Stomach (tissue), 9 donors: Measurements from ENCODE around the gene CREM. TPM values are rescaled to one million over a fixed set of nuclear protein-coding genes. Genes with fewer than 3 reads are reported as not detected.

Experiments
- DNase-seq, 2 donors: peaks; one replicate each; pipeline versions ENCODE4 v3.0.0 to v3.0.0-alpha.2; 2013 to 2019
- H3K27ac ChIP-seq, 5 donors: fragments of 200-600 bp in 4 of 5; sonication (generic) in 4 of 5; one replicate each; pipeline ENCODE4 v1.5.1; 2013 to 2019; ENCODE audit warnings: mild to moderate bottlenecking in 1 of 5, moderate library complexity in 1 of 5
- H3K27me3 ChIP-seq, 3 donors: fragments of 200-600 bp; sonication (generic); one replicate each; pipeline ENCODE4 v1.5.1; 2017 to 2019; ENCODE audit warnings: mixed run types in 1 of 3
- H3K36me3 ChIP-seq, 4 donors: fragments of 200-600 bp; sonication (generic); 1 replicate in 3 of 4; 2 replicates in 1 of 4; pipeline ENCODE4 v1.5.1; 2016 to 2019
- H3K4me1 ChIP-seq, 4 donors: fragments of 200-600 bp; sonication (generic); one replicate each; pipeline ENCODE4 v1.5.1; 2016 to 2019
- H3K4me3 ChIP-seq, 4 donors: fragments of 200-600 bp; sonication (generic) in 3 of 4; one replicate each; pipeline ENCODE4 v1.5.1; 2016 to 2019; ENCODE audit warnings: mild to moderate bottlenecking in 1 of 4
- H3K9me3 ChIP-seq, 4 donors: fragments of 200-600 bp; sonication (generic); one replicate each; pipeline ENCODE4 v1.5.1; 2016 to 2019
- EP300 ChIP-seq: sonication (generic); formaldehyde crosslinking; IDR thresholded peaks from one replicate; pipeline ENCODE4 v1.6.1; 2017; ENCODE audit warnings: antibody characterized with exemption
- POLR2A ChIP-seq, 4 donors: fragments of 450-650 bp; IDR thresholded peaks; one replicate each; pipeline ENCODE4 v1.6.1; 2016; ENCODE audit warnings: antibody characterized with exemption in 4 of 4, control low read depth in 2 of 4, mild to moderate bottlenecking in 1 of 4, moderate library complexity in 1 of 4
- POLR2AphosphoS5 ChIP-seq, 3 donors: sonication (generic); formaldehyde crosslinking; IDR thresholded peaks; one replicate each; pipeline ENCODE4 v1.6.1; 2016; ENCODE audit warnings: antibody characterized with exemption in 3 of 3
- WGBS, 5 donors: extraction: QIAGEN DNeasy Blood & Tissue Kit in 3 of 5; methylation state at CpG; one replicate each; pipeline versions ENCODE4 v1.1.5 to v1.1.7; 2013 to 2018; 5-methylcytosine and 5-hydroxymethylcytosine counted together
- intact Hi-C: fragments of 100-400 bp; cut with DNase I; formaldehyde crosslinking; loops from one replicate; pipeline ENCODE4 v1.15.1; 2023; ENCODE audit warnings: low total_unique reads
- polyA plus RNA-seq, 3 donors: library from polyadenylated mRNA; stranded (reverse); fragments of 200-250 nt; gene quantifications; one replicate each; pipeline ENCODE4 v1.2.3, GENCODE V29; 2013
- total RNA-seq, 5 donors: library from RNA; depleted of rRNA; stranded (reverse); fragments of >200 nt; gene quantifications; one replicate each; pipeline versions ENCODE4 v1.1.0 to v1.2.3, GENCODE V29; 2014 to 2016
- TF ChIP-seq, protein P1 (sequence below), 7 experiments: fragments of 450-650 bp in 4 of 7; fragments of 200-600 bp in 3 of 7; sonication (generic) in 3 of 7; IDR thresholded peaks; one replicate each; pipeline ENCODE4 v1.5.1; 2016 to 2019; ENCODE audit warnings: antibody characterized with exemption in 7 of 7, control low read depth in 2 of 7, mild to moderate bottlenecking in 1 of 7
- donor health status: healthy with polysubstance abuse.
- donor health status: Bipolar disorder and iron deficiency.
- donor health status: healthy.

The CREM gene
- total and polyA plus RNA-seq, 8 donors, result 9.6 to 67.8 (median 32.7) TPM

DNA sequence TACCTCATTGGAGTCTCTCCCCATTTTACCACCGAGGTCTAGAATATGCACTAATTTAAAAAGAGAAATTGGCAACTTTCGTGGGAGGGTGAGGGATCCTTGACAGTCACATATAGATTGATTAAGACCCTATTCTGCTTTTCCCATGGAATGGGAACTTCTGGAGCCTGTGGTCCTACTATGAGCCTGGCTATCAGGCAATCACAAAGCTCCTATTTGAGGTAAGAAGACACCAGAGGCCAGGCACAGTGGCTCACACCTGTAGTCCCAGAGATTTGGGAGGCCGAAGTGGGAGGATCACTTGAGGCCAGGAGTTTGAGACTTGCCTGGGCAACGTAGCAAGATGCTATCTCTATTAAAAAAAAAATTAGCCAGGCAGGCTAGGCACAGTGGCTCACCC, 105.0 kb downstream of the CREM start:
- Histone ChIP-seq H3K27me3 (no peaks in the 10 kb centered on the region), H3K27ac (no peak overlapping the region), H3K4me3 (no peak overlapping the region), H3K9me3 (no peaks in the 10 kb centered on the region), H3K36me3 (no peaks in the 10 kb centered on the region), H3K4me1 (no peaks in the 10 kb centered on the region)
- WGBS, 5 donors, result 88 to 99% (median 93%) methylated on average over 4 of the region's 4 CpGs
- DNase-seq, result no peak
- no peak for TF ChIP-seq EP300
- TF ChIP-seq POLR2A (IDR thresholded peaks at IDR 0.05), result no peak
- TF ChIP-seq POLR2AphosphoS5 (IDR thresholded peaks at IDR 0.05), result no peak
- TF ChIP-seq, protein P1, sequence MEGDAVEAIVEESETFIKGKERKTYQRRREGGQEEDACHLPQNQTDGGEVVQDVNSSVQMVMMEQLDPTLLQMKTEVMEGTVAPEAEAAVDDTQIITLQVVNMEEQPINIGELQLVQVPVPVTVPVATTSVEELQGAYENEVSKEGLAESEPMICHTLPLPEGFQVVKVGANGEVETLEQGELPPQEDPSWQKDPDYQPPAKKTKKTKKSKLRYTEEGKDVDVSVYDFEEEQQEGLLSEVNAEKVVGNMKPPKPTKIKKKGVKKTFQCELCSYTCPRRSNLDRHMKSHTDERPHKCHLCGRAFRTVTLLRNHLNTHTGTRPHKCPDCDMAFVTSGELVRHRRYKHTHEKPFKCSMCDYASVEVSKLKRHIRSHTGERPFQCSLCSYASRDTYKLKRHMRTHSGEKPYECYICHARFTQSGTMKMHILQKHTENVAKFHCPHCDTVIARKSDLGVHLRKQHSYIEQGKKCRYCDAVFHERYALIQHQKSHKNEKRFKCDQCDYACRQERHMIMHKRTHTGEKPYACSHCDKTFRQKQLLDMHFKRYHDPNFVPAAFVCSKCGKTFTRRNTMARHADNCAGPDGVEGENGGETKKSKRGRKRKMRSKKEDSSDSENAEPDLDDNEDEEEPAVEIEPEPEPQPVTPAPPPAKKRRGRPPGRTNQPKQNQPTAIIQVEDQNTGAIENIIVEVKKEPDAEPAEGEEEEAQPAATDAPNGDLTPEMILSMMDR (IDR thresholded peaks at IDR 0.05), result no peak
- intact Hi-C loops, result no loop called here

DNA sequence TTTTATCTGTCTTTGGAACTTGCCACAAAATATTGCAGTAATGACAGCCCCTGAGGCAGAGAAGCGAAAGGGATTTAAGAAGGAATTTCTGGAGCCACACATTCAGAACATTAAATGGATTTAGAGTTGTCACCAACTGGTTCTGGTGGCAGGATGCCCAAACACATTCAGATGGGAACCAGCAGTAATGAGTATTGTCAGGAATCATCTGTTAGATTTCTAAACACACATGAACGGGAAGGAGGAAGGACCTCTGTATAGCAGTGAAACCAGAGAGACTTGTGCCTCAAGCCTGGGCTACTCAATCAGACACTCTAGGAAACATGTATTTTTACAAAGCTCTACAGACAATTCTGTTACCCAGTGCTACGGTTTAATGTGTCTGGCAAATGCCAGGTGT, 105.9 kb downstream of the CREM start:
- Histone ChIP-seq H3K4me3 (no peak overlapping the region), H3K4me1 (no peaks in the 10 kb centered on the region), H3K27me3 (no peaks in the 10 kb centered on the region), H3K27ac (no peak overlapping the region), H3K9me3 (no peaks in the 10 kb centered on the region), H3K36me3 (no peaks in the 10 kb centered on the region)
- no peak for TF ChIP-seq POLR2A (IDR thresholded peaks at IDR 0.05)
- TF ChIP-seq POLR2AphosphoS5 (IDR thresholded peaks at IDR 0.05), result no peak
- TF ChIP-seq EP300, result no peak
- TF ChIP-seq, protein P1 (IDR thresholded peaks at IDR 0.05), result no peak
- DNase-seq, result no peak
- WGBS, 5 donors, result 52 to 69% (median 68%) methylated on average over 3 of the region's 3 CpGs
- intact Hi-C loops, result no loop called here

- DNase-seq, result no peak
- intact Hi-C loops, result no loop called here
- no peaks in the 10 kb centered on the region for H3K36me3 ChIP-seq
- 88 to 98% (median 94%) methylated on average over 8 of the region's 8 CpGs for WGBS, 5 donors
- no peak overlapping the region for H3K27ac ChIP-seq
- H3K4me3 ChIP-seq, result no peak overlapping the region
- no peaks in the 10 kb centered on the region for H3K9me3 ChIP-seq
- no peaks in the 10 kb centered on the region for H3K27me3 ChIP-seq
- no peak for TF ChIP-seq EP300
- no peaks in the 10 kb centered on the region for H3K4me1 ChIP-seq
Measured at GRCh38 chr10:35234073-35234472, 107.4 kb downstream of the CREM start.

- DNase-seq, result peak in 1 of 2 donors; percentile 58
- Histone ChIP-seq H3K4me1 (no peaks in the 10 kb centered on the region), H3K27me3 (no peaks in the 10 kb centered on the region), H3K9me3 (no peaks in the 10 kb centered on the region), H3K4me3 (no peak overlapping the region), H3K36me3 (no peaks in the 10 kb centered on the region), H3K27ac (no peak overlapping the region)
- intact Hi-C loops, result no loop called here
- no peak for TF ChIP-seq POLR2AphosphoS5 (IDR thresholded peaks at IDR 0.05)
- TF ChIP-seq, protein P1 (IDR thresholded peaks at IDR 0.05), result peak in 1 of 7 experiments; percentile 27
- WGBS, 5 donors, result 41 to 59% (median 56%) methylated on average over 3 of the region's 3 CpGs
Measured at GRCh38 chr10:35236739-35237138, 110.1 kb downstream of the CREM start.

DNA sequence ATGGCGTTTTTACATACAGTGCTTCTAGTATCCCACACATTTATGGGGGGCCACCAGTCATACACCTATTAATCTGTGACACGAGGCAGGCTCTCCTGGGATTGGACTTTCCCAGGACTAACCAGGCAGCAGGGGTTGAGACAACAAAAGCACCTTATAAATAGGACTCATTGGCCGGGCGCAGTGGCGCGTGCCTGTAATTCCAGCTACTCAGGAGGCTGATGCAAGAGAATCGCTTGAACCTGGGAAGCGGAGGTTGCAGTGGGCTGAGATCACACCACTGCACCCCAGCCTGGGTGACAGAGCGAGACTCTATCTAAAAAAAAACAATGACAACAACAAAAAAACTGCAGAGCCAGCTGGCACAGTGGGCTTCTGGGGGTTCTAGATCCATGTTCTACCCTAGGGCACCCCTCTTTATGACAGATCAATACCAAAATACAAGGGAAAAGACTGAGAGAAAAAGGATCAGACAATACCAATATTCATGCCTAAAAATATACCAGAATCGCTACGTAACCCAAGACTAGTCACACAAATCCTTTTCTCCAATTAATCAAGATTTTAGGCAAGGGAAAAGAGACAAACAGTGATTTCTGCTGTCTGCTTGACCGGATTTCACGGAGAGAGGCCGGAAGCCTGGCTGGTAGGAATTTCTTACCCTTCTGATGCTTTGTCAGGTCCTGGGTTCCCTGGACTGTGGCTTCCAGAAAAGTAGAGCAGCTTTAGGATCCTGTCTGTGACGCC, 111.3 kb downstream of the CREM start:
- H3K27ac ChIP-seq, result no peak overlapping the region
- TF ChIP-seq, protein P1 (IDR thresholded peaks at IDR 0.05), result no peak
- TF ChIP-seq EP300 (no peak), POLR2A (IDR thresholded peaks at IDR 0.05) (no peak), POLR2AphosphoS5 (IDR thresholded peaks at IDR 0.05) (no peak)
- DNase-seq, result no peak
- H3K4me3 ChIP-seq, result no peak overlapping the region
- H3K4me1 ChIP-seq, result no peaks in the 10 kb centered on the region
- intact Hi-C loops, result no loop called here
- no peaks in the 10 kb centered on the region for H3K36me3 ChIP-seq
- no peaks in the 10 kb centered on the region for H3K27me3 ChIP-seq
- 89 to 93% (median 92%) methylated on average over 15 of the region's 15 CpGs for WGBS, 5 donors
- H3K9me3 ChIP-seq, result no peaks in the 10 kb centered on the region
